NK-92 (cell line): ENCODE measurements around the gene FAM168A.

ENCODE experiments used
- DNase-seq: peaks from one replicate; lab custom pipeline; 2025; ENCODE audit not compliant: unreplicated experiment; lab: John Stamatoyannopoulos, UW

The FAM168A gene

DNA sequence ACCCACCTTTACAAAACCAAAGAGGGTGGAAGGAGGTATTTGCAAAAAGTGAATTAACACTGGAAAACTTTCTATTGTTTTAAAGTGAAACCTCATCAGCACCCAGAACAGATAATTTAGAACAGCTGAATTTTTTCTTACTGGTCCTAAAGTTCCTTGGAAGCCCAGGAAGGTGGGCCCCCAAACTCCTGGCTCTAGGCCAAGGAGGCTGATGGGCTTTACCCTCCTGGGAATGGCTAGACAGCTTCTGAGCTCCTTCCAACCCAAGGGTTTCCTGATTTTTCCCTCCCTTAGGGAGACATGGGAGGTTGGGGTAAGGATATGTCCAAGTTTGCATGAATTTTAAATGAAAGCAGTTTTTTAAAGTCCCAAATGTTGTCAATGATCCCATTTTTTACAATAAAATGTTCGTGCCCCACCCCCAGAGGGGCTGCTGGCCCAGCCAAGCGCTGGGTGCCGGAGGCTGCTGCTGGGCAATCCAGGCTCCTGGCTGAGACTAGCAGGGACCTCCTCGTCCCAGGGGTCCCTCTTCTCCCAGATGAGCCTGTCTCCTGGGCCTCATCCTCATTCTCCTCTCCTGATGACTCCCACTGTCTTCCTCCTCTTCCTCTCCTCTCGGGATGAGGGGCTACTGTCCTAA, 193.3 kb downstream of the FAM168A start:
- DNase-seq, result no peak

DNA sequence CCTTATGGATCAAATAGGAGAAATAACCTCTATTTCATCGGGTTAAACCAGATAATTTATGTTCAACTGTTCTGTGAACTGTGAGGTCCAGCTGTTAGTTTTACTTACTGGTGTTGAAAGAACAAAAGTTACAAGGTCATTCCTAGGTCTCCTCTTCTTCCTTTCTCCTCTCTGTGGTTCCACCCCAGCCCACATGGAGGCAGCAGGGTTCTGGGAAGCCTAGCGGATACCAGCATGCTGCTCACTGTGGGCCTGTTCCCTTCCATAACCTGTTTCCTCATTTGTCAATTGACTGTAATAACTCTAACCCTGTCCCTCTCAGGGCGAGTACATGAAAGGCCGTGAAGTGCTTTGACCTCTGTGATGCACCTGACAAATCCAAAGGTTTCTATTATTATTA, 193.9 kb downstream of the FAM168A start:
- no peak for DNase-seq

DNA sequence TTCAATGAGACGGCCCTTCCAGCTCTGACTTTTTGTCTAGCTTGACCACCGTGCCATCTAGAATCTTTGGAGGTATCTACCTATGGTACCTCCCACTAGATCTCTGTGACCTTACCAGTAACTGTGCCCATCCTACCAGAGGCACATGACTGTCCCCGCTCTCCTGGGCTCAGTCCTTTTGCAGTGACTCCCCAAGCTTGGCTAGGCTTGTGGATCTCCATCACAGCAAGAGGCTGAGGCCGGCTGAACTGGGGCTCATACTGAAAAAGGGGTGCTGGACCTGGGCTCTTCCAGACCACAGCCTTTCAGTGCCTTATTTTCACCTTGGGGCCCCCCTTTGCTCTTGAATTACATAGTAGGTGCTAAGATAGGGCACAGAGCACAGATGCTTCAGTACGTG, 194.4 kb downstream of the FAM168A start:
- no peak for DNase-seq

DNA sequence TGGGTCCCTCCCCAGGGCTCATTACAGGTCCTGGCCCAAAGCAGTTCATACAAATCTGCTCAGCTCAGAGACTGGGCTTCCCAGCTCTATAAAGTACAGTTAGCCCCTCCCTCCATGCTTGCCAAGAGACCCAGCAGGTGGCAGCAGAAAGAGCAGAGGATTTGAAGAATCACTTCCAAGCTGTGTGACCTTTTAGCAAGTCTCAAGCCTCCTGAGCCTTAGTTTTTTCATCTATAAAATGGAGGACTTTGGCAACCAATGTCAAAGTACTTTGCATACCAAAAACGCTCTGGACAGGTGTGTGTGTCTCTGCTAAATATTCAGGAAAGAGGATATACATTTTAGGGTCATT, 195.1 kb downstream of the FAM168A start:
- no peak for DNase-seq

DNA sequence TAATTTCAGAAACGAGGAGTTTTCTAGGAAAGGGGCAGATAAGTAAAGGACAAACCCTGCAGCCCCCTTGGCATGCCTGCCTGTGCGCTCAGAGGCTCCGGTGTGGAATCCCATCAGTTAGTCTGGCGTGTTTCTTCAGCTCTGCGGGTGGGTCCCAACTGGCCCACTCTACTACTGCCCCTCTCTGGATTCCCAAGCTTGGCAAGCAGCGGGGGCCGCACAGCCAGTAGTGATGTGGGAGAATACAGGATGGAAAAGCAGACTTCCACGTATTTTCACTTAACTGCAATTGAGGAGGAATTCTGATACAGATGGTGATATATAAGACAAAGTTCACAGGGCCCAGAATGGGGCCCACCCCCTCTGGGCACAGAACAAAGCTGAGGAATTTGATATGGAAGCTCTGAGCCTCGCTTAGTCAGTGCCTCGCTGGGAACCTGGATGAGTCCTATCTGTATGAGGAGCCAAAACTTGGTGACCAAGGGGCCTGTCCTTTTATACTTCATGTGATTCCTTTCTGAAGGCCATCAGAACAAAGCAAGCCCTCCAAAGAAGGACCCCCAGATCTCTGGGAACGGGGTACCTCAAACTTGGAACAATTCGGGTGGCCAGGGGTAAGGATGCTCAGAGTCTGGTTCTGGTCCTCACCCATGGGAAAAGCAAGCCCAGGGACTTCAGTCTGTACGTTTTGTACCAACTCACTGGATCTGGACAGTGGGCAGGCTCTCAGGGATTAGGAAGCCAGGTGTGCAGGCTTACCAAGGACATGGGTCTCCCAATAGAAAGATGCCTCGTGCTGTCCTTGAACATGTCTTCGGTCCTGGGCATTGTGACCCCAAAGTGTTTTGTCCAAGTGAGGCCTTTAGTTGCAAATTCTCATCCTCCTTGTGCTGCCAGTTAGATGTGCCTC, 195.7 kb downstream of the FAM168A start:
- no peak for DNase-seq

DNA sequence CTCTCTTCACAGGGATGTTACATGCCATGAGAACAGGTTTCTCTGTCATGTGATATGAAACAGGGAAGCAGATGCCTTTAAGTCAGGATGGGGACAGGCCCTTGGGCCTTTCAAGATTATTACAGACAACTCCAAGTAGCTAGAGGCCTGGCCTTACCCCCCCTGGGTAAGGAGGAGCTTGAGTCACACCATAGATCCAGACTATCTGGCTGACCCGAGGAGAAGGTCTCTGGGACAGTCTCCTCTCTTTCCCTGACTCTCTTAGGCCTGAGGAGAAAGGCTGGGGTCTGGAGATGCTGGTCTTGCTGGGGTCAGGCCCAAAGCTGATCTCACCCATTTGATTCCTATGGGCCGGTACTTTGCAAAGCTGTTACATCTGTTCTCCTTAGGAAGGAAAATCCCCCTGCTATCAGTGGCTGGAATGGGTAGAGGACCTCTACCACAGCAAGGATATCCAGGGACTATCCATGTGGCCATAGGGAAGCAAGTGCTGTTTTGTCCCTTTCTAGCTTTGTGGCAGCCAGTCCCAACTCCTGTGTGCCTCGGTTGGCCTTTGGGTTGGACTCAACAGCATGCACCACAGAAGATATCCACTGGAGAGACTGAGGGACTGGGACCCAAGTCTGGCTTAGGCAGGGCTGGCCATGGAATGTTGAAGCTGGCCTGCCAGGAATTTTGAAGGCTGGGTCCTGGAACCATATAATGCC, 196.5 kb downstream of the FAM168A start:
- DNase-seq, result no peak

DNA sequence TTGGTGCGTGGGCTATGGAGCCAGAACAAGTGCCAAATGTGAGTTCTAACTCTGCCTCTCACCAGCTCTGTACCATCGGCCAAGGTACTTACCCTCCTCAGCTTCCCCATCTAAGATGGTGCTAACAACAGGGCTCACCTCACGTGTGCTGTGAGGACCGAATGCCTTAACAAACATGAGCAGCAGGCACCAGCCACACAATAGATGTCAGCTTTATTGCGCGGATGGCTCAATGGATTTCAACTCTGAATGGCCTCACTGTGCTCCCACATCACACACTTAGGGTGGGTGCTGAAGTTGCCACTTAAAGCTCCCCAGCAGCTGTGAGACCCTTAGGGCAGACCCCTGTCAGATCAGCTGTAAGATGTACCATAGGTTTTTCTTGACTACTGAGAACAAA, 197.6 kb downstream of the FAM168A start:
- no peak for DNase-seq

DNA sequence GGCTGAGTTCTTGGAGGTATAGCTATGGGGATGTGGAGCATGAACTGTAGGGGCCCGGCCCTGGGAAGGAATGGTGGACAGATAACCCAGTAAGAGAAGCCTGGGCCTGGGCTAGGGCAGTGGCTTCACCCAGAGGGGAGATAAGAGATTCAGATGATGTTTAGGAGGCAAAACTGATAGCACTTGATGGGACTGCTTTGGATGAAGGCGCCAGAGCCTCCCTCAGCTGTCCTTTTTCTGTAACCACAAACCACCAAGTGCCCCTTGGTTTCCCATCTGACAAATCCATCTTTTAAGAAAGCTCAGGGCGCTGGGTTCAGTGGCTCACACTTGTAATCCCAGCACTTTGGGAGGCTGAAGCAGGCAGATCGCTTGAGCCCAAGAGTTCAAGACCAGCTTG, 198.3 kb downstream of the FAM168A start:
- DNase-seq, result no peak

DNA sequence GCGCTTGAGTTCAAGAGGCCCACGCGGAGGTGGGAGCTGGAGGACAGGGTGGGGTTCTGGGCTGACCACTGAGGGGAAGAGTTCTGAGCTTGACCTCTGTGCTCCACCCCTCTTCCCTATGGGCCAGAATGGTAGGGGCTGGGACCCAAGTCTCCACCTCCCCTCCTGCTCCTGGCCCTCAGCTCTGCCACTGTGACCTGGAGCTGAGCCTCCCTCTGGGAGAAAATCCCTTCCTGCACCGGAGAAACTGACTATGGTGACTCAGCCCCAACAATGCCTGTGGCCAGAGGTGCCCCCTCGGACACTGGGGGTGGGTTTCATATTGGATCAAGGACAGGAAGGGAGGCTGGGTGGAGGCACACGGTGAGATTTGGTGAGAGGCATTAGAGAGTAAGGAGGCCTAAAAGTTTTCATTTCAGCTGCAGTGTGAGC, 198.7 kb downstream of the FAM168A start:
- no peak for DNase-seq

DNA sequence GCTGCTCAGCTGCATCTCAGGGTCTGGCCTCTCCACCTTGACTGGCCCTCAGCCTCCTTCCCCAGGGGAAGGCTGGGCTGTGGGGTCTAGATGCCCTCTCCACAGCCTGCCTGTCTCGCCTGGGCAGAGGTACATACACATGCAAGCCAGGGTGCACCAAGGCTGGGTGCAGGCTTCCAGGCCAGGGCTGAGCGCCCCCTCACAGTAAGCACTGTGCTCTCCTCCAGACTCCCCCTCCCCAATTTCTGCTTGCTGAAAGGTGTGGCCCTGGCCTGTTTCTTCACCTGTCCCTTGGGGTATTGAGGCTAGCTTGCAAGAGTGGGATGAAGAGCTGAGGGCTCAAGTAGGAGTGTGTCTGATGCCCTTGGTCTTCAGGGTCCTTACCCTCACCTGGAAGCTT, 199.2 kb downstream of the FAM168A start:
- DNase-seq, result no peak

DNA sequence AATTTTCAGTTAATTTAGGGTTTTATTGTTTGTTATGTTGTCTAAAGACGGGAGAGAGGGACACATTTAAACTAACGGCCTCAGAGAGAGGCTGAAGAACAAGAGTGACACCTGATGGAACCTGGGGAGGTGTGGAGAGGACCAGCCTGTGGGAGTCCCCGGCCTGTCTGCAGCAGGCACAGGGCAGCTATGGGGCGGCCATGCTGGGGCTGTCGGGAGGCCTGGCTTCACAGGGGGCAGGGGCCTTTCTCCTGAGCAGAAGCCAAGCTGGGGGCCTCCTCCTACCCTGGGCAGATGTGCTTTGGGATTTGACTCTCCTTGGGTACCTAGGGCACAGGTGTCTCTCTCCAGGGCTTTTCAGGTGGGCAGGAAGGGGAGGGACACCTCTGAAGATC, 199.8 kb downstream of the FAM168A start:
- no peak for DNase-seq

DNA sequence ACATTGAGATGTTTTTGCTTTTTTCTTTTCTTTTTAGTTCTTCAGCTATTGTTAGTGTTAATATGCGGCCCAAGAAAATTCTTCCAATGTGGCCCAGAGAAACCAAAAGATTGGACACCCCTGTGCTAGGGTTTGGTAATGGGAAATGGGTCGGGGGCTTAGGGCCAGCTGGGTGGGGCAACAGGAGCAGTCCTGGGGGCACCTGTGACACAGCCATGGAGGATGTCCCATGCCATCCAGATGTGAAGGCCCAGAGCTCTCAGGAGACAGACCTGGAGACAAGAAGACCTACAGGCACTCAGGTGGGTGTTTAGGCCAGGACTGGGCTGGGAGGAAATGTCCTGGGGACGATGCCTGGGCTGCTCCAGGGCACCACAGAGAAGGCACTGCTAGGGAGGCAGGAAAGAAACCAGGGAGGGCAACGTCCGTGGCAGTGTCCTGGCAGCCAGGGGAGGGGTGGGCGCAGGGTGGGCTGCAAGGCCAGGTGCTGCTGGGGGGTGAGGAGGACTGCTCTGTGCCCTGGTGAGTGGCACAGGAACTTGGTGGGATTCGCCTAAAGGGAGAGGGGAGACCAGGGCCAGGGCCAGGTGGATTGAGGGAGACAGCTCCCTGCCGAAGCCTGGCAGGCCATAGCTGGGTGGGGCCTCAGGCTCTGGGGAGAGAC, 200.3 kb downstream of the FAM168A start:
- DNase-seq, result no peak

DNA sequence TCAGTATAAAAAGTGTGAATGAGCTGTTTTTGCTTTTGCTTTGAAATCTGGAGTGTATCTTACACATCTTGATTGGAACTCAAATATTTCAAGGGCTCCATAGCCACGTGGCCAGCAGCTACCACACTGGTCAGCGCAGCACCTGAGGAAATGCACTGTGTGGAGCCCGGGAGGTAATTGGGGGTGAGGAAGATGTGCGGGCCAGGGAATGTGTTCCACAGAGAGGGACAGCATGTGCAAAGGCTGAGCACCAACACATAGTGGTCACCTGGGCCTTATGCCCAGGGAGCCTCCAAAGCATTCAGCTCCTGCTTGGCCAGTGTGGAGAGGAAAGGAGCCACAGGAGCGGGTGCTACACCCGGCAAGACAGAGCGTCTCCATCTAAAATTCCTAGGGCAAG, 200.9 kb downstream of the FAM168A start:
- DNase-seq, result no peak

DNA sequence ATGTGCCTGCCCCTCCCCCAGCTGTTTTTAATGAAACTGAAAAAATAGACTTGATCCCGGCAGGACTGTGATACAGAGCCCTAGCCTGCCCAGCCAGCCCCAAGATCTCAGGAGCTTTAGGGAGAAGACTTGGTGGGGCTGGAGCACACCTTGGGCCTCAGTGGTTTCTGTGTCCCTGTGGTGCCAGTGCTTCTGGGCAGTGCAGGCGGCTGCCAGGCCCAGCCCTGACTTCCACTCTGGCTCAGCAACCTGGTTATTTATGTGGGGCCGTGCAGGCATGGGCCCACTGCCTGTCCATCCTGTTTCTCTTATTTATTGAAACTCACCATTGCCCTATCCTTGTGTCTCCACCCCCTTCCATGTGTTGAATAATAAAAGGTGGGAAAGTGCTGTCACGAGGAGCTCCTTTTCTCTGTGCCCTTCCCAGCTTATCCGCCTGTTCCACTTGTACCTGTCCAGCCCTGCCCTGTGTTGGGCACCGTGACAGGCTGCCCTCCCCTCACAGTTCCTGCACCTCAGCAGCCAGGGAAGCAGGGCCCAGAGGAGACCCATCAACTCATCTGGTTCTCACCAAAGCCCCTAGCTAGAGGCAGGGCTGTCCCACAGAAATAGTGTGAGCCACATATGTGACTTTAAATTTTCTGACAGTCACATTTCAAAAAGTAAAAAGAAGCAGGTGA, 201.5 kb downstream of the FAM168A start:
- no peak for DNase-seq

DNA sequence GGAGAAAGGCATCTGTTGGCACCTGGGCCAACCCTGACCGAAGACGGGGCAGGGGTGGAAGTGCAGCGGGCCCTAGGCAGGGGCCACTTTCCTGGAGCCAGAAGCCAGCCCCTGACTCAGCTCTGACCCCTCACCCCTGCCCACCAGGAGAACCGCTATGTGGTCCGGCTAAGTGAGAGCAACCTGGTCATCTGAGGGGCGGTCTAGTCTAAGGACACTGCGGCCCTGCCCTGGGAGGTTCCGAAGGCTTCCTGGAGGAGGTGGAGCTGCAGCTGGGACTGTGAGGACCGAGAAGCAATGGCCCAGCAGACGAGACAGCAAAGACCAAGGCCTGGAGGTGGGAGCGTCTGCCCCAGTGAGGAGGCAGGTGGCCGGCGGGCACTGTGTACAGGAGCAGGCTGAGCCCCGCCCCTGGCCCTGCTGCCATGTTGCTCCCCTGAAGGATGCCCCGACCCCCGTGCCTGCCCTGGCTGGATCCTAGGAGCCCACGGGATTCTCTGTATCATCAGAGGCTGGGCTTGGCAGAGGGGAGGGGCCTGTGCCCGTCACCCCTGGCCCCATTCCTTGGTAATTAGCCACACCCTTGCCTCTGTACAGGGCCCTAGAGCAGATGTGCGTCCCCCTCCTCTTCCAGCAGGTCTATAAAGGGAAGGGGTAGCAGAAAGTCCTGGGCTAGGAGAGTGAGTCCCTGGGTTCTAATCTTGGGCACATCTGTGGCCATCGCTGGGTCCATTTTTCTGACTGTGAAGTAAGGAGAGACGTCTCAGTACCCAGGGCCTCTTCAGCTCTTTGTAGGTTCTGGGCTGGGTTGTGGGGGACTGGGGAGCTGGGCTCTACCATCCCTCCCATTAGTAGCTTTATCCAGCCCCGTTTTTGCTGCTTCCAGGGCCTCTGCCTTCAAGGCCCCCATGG, 202.4 kb downstream of the FAM168A start:
- no peak for DNase-seq

DNA sequence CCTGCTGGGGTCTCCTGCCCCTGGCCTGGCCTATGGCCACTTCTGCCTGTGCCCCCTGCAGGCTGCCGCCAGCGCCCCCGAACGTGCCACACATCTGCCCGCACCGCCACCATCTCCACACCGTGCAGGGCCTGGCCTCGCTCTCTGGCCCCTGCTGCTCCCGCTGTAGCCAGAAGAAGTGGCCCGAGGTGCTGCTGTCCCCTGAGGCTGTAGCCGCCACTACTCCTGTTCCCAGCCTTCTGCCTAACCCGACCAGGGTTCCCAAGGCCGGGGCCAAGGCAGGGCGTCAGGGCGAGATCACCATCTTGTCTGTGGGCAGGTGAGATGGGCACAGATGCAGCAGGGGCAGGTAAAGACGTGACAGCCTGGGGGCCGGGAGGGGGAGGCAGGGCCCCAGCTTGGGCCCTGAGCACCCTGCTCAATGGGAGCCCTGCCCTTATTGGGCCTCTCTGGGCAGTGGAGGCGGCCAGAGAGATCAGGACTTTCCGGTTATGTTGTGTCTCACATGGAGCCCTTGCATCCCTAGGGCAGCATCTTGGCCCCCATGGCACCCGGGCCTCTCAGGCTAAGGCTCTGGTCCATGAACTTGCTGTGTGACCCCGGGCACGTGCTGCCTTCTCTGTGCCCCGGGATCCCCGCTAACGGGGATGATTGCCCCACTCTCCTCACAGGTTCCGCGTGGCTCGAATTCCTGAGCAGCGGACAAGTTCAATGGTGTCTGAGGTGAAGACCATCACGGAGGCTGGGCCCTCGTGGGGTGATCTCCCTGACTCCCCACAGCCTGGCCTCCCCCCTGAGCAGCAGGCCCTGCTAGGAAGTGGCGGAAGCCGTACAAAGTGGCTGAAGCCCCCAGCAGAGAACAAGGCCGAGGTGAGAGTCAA, 203.3 kb downstream of the FAM168A start:
- no peak for DNase-seq

DNA sequence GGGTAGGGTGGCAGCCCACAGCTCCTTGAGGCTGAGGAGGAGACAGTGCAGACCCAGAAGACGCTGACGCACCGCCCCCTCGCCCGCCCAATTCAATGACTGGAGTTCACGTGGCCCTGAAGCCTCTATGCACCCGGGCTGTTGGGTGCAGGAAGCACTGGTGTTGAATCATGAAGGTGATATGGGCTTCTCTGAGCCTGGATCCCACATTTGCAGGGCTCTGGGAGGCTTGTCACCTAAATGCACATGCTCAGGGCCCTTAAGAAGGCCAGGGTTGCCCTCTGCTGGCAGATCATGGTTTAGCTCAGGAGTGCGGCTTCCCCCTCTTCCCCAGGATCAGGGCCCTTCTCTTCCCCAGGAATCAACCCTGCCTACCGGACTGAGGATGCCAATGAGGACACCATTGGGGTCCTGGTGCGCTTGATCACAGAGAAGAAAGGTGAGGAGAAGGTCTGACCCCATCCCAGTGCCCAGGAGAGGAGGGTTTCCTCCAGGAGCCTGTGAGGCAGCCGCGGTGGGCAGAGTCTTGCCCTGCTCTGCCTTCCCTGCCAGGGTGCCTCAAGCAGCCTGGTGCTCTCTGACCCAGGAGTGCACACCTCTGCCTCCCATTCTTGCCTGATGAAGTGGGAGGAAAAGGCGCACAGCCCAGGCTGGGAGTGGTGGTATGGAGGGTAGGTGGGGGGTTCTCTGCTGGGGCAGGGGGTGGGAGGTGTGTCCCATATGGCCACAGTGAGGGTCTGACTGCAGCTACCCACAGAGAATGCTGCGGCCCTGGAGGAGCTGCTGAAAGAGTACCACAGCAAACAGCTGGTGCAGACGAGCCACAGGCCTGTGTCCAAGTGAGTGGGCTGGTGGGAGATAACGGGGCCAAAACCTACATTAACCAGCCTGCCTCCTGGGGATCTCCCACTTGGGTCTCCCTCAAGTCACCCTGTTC, 204.2 kb downstream of the FAM168A start:
- DNase-seq, result no peak

DNA sequence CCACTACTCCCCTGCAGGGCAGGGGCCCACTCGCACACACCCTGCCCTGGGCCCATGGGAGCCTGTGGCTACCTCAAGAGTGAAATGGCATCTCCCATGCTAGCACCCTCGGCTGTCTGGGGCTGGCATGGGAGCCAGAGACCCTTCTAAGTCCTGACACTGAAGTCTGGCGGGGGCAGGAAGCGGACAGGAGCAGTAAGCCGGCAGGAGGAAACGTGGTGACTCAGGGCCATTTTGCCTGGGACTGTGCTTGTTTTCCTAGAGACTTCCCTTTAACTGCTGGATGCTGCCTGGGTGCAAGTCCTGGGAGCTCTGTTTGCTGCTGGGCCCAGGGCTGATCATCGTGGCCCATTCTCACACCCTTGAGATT, 204.9 kb downstream of the FAM168A start:
- no peak for DNase-seq
